NCI-H2107 treated with DMSO at 0.1 percent for 48 hours (cell line): ENCODE results near the gene AMY1A.
"Not testable (repeated sequence)": the region's sequence is repeated elsewhere in the genome, so short reads cannot be mapped to it uniquely, and the experiment has no call there.

ENCODE experiments used
- DNase-seq: peaks from one replicate; lab custom pipeline; 2025; ENCODE audit not compliant: unreplicated experiment; lab: John Stamatoyannopoulos, UW

The AMY1A gene

DNA sequence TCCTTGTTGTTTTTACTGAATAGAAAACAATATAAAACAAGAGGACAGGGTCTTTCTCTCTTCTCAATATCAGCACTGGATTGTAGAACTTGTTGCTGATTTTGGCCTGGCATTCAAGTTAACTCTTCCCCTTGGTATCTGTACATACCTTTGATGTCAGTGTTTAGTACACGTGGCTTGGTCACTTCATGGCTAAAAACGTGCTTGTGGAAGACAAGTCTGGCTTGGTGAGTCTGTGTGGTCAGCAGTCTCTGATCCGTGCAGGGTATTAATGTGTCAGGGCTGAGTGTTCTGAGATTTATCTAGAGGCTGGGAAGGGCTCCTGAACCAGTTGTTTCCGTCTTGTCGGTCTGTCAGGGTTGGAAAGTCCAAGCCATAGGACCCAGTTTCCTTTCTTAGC lies at the start of gene AMY1A:
Gene AMY1A (plus strand): TSS at position 301 of the 400 bp plus-strand sequence. CDS start 571 bp downstream, outside the sequence.
- not testable (repeated sequence) for DNase-seq

DNA sequence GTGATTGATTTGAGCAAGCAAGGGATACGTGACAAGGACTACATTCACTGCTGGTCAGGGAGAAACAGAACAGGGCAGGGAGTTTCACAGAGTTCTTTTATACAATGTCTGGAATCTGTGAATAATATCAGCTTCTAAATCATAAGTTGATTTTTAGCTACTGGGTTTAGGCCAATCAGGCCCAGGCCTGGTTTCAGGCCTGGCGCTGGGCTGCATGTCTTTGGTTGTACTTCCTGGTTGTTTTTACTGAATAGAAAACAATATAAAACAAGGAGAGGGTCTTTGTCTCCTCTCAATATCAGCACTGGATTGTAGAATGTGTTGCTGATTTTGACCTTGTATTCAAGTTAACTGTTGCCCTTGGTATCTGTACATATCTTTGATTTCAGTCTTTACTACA lies 39.2 kb upstream of the AMY1A start:
- DNase-seq = no peak

DNA sequence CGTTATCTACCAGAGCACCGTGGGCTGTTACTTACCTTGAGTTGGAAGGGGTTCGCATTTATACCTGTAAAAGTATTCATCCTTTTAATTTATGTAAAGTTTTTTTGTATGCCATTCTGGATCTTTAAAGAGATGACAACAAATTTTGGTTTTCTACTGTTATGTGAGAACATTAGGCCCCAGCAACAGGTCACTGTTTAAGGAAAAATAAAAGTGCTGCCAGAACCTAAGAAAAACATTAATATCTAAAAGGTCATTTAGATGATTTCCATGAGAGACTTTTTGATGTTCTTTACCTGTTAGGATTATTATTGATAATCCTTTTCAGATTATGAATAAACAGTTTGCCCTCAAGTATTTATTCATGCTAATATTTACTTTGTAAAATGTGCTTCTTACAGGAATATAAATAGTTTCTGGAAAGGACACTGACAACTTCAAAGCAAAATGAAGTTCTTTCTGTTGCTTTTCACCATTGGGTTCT lies 38.5 kb upstream of the AMY1A start, which contains the start of gene AMY2A:
Gene AMY2A (plus strand): TSS at position 434 of the 484 bp plus-strand sequence. CDS start 14 bp downstream, at position 448.
- DNase-seq = not testable (repeated sequence)

DNA sequence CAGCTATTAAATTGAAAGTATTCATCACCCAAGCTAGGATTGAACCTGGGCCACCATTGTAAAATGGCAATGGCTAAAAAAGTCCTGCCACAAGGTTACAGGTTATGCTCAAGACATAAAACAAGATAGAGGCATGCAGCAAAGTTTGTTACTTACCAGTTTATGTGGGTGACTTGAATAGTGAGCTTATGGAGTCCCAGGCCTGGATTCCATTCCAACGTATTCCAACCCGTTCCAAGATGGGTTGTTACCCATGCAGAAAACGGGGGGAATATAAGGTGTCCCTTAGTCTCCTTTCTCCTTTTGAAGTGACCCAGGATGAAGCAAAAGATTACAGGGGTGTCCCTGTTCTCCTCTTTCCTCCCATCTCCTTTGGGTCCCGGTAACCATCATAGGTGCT lies 28.1 kb upstream of the AMY1A start:
- DNase-seq = not testable (repeated sequence)

DNA sequence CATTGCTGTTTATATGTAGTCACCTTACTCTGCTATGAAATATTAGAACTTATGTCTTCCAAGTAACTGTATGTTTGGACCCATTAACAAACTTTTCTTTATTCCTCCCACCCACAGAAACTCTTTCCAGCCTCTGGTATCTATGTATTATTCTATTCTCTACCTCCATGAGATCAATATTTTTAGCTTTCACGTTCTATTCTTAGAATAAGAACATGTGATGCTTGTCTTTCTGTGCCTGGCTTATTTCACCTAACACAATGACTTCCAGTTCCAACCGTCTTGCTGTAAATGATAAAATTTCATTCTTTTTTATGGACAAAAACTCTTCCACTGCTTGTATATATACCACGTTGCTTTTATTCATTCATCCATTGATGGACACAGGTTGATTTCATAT lies 14.4 kb upstream of the AMY1A start:
- DNase-seq = not testable (repeated sequence)

DNA sequence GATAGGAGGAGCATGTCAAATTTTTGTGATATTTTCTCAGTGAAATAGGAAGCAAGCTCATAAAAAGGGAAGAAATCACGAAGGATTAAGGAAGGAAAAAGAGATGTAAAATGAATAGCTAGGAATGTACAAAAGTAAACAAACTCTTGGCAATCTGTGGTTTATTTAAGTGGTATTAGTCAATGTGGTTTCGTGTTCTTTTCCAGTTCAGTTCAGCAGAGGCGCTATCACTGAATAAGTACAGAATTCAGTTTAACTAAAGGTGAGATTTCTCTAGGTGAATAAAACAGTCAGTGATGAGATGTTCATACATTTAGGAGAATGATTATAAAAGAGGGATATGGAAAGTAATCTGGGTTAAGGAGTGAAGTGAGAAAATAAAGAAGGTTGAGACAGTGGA lies 11.7 kb upstream of the AMY1A start:
- DNase-seq = not testable (repeated sequence)

DNA sequence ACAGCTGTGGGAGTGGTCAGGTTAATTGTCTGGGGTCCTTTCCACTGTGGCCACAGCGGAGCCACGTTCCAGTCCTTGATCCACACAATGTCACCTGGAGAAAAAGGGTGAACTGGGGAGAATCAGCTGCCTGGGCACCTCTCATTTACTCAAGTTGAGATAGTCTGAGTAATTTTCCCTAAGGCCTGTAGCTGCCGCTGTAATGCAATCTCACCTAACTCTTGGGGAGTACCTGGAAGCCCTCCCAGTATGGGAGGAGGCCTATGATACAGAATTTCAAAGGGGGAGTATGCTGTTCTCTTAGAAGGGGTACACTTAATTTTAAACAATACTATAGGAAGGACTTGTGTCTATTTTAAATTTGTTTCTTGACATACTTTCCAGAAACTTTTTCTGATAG lies 5.3 kb upstream of the AMY1A start:
- not testable (repeated sequence) for DNase-seq

DNA sequence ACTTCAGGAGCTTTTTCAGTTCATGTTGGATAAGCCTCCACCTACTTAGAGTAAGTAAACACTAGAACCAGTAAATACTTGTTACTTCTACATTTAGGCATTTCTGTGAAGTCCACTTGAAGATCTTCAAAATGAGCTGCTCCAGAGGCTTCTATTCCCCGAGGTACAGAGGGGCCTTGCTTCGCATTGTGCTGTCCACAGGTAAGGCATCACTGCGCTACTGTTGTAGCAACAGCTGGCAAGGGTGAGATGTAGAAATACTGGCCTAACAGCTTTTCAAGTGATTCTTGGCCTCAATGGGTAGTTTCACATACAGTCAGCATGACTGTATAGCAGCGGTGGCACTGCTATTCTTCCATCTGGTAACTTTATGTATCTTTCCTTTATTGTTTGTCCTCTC lies 4.7 kb upstream of the AMY1A start:
- DNase-seq = not testable (repeated sequence)

DNA sequence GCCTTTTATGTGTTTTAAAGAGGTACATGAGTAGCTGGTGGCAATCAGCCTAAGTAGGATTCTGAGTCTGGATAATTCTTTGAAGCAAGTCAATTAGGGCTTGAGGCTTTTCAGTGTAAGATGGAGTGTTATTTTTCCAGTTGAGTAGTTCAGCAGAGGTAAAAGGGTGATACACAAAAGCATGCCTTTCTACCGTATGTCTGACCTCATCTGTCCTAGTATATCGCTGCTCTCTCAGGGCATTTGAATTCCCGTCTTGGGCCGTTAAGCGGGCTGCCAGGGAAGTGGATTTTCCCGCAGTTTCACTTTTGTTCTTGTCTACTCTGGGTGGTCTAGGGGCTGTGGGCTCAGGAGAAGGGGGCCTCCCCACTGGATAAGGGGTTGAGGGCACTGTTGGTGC lies 1.4 kb upstream of the AMY1A start:
- DNase-seq = not testable (repeated sequence)

DNA sequence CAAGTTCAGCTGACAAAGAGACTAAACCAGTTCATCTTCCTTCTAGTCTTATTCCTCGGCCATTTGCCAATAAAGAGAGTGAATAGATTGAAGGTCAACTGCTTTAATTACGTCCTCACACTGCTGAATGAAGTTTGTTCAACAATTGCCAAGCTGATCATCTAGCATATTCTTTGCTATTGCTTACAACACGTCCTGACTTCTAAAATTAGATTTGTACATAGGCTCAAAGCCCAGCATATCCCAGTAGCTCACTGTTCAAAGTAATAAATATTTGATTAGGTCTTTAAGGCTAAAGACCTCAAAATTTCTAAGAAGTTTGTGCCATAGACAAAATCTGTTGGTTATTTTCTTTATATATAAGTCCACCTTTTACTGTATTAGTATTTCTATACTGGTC lies 20.8 kb downstream of the AMY1A start:
- DNase-seq = not testable (repeated sequence)

DNA sequence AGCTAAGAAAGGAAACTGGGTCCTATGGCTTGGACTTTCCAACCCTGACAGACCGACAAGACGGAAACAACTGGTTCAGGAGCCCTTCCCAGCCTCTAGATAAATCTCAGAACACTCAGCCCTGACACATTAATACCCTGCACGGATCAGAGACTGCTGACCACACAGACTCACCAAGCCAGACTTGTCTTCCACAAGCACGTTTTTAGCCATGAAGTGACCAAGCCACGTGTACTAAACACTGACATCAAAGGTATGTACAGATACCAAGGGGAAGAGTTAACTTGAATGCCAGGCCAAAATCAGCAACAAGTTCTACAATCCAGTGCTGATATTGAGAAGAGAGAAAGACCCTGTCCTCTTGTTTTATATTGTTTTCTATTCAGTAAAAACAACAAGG lies 40.5 kb downstream of the AMY1A start, which contains the start of gene AMY1B:
Gene AMY1B (minus strand): TSS at position 101 of the 400 bp plus-strand sequence. CDS start 571 bp downstream, outside the sequence.
- not testable (repeated sequence) for DNase-seq

DNA sequence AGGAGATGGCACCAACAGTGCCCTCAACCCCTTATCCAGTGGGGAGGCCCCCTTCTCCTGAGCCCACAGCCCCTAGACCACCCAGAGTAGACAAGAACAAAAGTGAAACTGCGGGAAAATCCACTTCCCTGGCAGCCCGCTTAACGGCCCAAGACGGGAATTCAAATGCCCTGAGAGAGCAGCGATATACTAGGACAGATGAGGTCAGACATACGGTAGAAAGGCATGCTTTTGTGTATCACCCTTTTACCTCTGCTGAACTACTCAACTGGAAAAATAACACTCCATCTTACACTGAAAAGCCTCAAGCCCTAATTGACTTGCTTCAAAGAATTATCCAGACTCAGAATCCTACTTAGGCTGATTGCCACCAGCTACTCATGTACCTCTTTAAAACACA lies 41.9 kb downstream of the AMY1A start:
- DNase-seq = not testable (repeated sequence)

DNA sequence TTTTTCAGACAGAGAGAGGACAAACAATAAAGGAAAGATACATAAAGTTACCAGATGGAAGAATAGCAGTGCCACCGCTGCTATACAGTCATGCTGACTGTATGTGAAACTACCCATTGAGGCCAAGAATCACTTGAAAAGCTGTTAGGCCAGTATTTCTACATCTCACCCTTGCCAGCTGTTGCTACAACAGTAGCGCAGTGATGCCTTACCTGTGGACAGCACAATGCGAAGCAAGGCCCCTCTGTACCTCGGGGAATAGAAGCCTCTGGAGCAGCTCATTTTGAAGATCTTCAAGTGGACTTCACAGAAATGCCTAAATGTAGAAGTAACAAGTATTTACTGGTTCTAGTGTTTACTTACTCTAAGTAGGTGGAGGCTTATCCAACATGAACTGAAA lies 45.1 kb downstream of the AMY1A start:
- not testable (repeated sequence) for DNase-seq

DNA sequence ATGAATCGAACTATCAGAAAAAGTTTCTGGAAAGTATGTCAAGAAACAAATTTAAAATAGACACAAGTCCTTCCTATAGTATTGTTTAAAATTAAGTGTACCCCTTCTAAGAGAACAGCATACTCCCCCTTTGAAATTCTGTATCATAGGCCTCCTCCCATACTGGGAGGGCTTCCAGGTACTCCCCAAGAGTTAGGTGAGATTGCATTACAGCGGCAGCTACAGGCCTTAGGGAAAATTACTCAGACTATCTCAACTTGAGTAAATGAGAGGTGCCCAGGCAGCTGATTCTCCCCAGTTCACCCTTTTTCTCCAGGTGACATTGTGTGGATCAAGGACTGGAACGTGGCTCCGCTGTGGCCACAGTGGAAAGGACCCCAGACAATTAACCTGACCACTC lies 45.7 kb downstream of the AMY1A start:
- not testable (repeated sequence) for DNase-seq

DNA sequence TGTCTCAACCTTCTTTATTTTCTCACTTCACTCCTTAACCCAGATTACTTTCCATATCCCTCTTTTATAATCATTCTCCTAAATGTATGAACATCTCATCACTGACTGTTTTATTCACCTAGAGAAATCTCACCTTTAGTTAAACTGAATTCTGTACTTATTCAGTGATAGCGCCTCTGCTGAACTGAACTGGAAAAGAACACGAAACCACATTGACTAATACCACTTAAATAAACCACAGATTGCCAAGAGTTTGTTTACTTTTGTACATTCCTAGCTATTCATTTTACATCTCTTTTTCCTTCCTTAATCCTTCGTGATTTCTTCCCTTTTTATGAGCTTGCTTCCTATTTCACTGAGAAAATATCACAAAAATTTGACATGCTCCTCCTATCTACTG lies 52.1 kb downstream of the AMY1A start:
- not testable (repeated sequence) for DNase-seq

DNA sequence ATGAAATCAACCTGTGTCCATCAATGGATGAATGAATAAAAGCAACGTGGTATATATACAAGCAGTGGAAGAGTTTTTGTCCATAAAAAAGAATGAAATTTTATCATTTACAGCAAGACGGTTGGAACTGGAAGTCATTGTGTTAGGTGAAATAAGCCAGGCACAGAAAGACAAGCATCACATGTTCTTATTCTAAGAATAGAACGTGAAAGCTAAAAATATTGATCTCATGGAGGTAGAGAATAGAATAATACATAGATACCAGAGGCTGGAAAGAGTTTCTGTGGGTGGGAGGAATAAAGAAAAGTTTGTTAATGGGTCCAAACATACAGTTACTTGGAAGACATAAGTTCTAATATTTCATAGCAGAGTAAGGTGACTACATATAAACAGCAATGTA lies 54.8 kb downstream of the AMY1A start:
- not testable (repeated sequence) for DNase-seq
